ENCODE measurements around the gene BAAT.
"Not testable (repeated sequence)": the region's sequence is repeated elsewhere in the genome, so short reads cannot be mapped to it uniquely, and the experiment has no call there.

BAAT gene

DNA sequence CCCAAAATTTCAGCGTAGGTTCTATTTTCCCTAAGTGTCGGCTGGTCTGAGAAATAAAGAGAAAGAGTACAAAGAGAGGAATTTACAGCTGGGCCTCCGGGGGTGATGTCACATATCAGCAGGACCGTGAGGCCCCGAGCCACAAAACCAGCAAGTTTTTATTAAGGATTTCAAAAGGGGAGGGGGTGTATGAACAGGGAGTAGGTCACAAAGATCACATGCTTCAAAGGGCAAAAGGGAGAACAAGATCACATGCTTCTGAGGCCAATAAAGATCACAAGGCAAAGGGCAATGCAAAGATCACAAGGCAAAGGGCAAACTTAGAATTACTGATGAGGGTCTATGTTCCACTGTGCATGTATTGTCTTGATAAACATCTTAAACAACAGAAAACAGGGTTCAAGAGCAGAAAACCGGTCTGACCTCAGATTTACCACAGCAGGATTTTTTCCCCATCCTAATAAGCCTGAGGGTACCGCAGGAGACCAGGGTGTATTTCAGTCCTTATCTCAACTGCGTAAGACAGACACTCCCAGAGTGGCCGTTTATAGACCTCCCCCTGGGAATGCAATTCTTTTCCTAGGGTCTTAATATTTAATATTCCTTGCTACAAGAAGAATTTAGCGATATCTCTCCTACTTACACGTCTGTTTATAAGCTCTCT, at the start of gene BAAT:
TSS of gene BAAT (minus strand) at position 134 of the 664 bp plus-strand sequence. CDS start 13,602 bp downstream, outside the sequence.
- DNase-seq, result not testable (repeated sequence)

DNA sequence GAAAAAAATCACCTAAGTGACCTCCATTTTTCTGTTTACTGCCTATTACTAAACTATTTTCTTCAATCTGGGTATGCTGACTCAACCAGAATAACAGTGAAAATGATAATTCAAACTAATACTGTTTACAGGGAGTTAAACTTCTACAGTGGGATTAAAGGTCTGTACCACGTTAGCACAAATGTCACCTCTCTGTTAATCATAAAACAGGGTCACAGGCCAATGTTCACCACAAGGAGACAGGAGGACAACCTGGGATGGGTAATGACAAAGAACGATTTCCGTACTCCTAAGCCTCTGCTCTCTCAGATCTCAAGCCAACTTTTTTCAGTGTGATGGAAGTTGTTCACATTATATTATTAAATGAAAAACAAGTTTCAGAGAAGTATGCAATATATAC, 48.4 kb upstream of the BAAT start:
- no peak for DNase-seq

DNA sequence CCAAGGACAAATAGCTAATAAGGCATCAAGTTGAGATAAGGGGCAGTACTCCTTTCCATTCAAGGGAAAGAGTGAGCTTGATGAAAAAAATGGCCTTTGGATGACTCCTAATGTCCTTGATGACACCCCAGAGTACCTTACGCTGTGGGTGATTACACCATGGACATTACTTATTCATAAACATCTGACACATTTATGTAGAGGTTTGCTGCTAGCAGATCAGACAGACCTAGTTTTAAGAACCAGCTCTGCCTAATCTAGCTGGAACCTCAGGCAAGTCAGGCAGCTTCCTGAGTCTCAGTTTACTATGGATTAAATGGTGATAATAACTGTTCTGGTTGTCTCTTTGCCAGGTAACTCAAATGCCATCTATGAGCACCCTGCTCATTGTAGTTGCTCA, 47.9 kb upstream of the BAAT start:
- DNase-seq, result no peak

DNA sequence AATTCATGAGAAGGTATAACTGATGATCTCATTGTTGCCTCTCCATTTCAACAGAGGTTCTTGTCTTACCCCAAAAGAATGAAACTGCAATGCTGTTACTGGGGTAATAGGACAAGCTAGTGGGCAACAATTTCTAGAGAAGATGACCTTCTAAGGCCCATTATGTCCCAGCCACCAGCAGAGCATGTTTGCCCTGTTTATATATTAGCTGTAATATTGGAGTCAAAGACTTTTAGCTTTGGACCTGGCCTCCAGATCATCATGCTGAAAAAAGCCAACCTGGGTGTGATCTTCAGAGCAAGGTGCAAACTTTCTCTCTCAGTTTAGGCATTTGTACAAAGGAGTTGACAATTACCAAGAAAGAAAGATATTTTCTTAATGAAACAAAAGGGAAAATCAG, 47.4 kb upstream of the BAAT start:
- no peak for DNase-seq

DNA sequence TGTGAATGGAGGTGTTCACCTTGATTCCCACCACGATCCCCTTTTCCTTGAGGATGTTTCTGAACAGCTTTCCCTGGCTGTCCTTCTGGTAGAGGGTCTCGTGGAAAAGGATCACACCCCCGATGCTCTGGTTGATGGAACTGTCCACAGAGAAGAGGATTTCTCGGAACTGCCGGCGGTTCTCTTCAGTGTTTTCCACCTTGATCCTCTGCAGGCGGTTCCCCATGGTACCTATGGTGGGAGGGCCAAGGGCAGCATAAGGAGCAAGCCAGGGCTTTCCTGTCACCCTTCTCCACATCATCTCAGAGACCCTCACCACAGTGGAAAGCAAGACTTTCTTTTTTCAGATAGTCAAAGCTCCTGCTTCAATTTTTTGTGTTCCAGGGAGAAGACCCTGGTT, 44.9 kb upstream of the BAAT start:
- DNase-seq, result no peak

DNA sequence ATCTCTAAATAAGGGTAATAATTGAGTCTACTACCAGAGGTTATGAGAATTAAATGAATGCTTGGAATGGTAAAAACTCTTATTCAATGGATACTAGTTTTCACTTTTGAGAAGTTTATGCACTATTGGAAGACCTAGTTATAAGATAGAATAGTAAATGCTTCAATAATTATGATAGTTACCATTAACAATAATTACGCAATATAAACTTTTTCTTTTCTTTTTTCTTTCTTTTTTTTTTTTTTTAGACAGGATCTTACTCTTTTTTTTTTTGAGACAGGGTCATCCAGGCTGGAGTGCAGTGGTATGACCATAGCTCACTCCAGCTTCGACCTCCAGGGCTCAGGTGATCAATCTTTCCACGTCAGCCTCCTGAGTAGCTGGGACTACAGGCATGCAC, 44.1 kb upstream of the BAAT start:
- no peak for DNase-seq

DNA sequence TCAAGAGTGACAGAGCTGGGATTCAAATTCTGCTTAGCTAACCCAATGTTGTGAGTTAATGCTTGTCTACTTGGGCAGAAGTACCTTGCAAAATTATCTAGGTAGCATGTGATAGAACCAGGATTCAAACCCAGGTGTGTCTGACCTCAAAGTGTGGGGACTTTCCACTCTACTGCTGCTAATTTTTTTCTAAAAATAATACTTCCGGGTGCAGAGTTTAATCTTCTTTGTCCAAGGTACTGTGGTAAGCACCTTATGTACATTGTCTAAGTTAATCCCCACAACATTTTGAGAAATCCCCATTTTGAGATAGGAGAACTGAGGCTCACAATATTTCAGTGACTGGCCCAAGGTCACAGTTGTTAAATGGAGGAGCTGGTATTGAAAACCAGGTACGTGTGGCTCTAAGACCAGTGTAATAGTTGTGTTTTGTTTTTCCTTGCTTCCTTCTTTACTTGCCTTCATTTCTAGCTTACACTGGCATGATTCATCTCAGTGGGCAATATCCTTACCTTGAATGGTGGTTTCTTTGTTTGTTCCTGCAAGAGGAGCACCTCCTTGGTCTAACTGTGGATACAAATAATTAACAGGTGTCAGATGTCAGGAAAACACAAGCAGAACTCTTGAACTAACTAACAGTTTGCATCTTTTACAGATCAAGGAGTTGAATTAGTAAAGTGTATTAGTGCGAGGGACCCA, 43.3 kb upstream of the BAAT start:
- DNase-seq, result no peak

DNA sequence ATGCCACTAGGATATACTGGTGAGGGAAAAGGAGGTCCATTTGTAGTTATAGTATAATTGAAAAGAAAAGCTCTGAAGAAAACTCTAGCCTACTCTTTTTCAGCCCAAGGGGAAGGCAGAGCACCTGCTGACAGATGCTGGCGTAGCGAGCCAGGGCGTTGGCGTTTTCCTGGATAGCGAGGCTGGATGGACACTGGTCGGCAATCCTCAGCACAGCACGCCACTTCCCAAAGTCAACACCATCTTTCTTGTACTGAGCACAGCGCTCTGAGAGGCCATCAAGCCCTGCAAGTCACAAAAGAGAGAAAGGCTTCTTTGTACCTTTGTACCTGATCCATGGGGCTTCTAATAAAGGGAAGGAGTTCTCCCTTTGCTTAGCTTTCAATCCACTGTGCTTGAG, 42.6 kb upstream of the BAAT start:
- no peak for DNase-seq

DNA sequence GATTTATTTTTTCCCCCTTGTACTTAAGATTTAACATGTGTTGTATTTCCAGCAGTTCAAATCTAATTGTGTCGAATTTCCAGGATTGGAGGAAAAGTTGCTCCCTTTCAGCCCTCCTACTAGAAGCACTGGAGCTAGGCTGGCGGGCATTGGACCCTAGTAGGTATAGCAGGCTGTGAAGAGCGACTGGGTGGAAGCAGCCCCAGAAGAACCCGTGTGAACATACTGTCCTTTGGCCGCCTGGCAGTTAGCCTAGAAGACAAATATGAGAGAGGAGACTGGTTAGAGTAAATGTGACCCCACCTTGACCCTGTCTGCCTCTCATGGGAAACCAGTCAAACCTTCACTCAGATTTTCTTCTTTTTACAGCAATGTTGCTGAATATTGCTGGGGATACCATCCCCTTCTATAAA, 36.9 kb upstream of the BAAT start:
- no peak for DNase-seq

DNA sequence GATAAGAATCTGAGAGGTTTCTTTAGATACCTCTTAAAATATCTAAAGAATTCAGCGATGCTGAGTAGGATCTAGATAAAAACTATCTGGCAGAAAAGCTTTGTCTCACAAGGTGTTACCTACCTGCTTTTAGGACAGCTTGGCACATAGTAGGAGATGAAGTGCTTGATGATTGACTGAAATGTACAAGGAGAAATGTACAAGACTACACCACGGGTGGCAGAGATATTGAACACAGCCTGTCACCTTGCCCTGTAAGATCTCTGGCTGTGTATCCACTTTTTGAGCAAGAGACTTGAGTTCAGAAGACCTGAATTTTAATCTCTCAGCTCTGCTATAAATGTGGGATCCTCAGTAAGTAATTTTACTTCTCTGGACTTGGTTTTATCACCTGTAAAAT, 35.1 kb upstream of the BAAT start:
- DNase-seq, result no peak

DNA sequence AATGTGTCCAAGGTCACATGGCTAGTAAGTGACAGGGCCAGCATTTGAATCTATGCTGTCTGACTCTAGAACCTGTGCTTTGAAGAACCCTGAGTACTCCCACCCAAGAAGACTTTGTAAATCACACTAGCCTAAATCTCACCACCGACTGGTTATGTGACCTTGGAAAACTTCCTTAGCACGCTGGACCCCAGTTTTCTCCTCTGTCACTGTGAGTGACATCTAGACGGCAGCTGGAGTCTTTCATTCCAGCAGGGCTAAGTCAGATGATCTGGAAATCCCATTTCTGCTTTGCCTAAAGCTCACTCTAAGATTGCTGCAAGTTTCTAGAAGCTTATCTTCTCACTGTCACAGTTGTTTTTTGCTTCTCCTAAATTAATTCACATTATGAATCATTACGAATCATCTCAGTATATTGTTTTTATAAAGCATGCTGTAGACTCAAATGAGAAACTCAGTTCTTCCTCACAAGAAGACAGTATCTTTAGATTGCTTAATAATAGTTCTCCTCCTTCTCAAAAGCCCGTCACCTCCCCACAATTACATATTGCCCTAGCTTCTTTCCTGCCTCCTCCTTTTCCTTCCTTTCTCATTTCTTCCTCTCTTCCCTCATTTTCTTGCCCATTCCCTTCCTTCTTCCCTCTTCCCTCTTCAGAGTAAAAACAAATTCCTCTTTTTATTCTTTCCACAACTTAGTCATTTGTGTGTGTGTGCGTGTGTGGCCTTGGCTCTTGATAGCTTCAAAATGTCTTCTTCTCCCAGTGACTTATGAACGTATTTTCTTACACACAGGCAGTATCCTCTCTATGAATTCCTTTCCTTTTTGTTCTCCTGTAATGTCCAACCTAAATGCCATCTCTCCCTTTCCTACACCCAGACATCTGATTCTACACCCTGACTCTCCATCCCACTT, 34.0 kb upstream of the BAAT start:
- DNase-seq, result peak; percentile 32

DNA sequence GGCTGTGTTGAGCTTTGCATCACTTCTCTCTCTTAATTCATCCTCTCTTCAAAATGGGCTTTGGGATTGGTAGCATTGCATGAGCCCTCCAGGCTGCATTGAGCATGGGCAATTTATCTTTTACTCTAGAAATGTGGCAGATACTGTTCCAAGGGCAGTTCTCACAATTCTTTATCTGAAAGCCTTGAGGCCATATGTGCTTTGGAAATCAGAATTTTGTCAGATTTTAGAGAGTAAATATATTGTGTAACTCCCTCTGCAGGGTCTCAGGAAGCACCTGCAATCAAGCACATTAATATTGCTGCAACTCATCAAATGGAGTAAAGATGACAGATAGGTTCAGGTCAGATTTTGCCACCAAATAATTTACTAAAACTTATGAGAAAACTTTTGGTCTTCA, 33.2 kb upstream of the BAAT start:
- DNase-seq, result no peak

DNA sequence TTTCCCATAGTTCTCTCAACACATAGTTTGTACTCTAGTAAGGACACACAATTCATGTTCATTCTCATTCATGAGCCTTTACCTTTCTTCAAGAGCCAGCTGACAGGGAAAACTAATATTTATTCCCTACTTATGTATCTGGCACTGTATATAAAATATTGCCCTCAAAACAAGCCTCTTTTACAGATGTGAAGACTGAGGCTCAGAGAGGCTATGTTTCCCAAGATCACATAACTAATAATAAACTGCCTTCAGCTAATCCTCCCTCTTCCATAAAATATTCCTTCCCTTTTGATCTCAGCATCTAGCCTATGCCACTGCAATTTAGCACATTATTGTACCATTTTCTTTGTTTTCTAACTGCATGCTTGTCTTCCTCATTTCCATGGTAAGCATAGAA, 32.6 kb upstream of the BAAT start:
- no peak for DNase-seq

DNA sequence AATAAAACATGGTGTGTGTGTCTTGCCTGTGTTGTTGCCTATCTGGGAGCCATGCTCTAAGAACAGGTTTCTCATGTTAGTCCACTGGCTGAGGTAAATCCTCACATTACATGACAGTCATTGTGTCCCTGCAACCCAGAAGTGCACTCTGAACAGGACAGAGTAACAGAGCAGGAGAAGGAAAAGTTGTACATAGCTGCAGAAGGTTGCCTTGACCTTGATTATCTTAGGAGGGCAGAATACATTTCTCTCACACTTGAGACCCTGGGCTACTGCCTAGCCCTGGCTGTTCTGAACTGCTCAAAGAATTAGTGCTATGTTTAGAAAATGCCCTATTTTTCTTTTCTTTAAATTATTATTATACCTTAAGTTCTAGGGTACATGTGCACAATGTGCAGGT, 30.8 kb upstream of the BAAT start:
- no peak for DNase-seq

DNA sequence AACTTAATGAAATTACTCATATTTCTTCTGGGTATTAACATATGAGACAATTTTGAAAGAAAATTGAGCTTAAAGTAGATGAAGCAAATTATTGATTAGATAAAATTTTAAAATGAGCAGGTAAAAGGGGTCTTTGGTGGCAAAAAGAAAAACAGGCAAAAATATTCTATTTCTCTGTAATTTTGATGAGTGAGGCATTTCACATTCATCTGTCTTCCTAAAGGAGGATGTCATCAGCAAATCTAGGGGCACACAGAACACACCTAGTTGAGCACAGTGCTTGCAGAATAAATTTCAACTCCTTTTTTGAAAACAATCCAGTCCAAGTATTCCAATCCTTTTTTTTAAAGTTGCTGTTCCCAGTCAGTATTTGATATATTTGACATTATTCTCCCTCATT, 30.0 kb upstream of the BAAT start:
- DNase-seq, result no peak

DNA sequence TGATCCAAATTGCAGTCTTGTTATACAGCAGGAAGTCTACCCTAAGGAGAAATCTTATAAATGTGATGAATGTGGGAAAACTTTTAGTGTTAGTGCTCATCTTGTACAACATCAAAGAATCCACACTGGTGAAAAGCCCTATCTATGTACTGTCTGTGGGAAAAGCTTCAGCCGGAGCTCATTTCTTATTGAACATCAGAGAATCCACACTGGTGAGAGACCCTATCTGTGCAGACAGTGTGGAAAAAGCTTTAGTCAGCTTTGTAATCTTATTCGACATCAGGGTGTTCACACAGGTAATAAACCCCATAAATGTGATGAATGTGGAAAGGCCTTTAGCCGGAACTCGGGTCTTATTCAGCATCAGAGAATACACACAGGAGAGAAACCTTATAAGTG, 24.3 kb upstream of the BAAT start:
- peak; percentile 16 for DNase-seq

DNA sequence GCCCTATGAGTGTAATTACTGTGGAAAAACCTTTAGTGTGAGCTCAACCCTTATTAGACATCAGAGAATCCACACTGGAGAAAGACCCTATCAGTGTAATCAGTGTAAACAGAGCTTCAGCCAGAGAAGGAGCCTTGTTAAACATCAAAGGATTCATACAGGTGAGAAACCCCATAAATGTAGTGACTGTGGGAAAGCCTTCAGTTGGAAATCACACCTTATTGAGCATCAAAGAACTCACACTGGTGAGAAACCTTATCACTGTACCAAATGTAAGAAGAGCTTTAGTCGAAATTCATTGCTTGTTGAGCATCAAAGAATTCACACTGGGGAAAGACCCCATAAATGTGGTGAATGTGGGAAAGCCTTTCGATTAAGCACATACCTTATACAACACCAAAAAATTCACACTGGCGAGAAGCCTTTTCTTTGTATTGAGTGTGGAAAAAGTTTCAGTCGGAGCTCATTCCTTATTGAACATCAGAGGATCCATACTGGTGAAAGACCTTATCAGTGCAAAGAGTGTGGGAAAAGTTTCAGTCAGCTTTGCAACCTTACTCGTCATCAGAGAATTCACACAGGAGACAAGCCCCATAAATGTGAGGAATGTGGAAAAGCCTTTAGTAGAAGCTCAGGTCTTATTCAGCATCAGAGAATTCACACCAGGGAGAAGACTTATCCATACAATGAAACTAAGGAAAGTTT, 23.7 kb upstream of the BAAT start:
- no peak for DNase-seq

DNA sequence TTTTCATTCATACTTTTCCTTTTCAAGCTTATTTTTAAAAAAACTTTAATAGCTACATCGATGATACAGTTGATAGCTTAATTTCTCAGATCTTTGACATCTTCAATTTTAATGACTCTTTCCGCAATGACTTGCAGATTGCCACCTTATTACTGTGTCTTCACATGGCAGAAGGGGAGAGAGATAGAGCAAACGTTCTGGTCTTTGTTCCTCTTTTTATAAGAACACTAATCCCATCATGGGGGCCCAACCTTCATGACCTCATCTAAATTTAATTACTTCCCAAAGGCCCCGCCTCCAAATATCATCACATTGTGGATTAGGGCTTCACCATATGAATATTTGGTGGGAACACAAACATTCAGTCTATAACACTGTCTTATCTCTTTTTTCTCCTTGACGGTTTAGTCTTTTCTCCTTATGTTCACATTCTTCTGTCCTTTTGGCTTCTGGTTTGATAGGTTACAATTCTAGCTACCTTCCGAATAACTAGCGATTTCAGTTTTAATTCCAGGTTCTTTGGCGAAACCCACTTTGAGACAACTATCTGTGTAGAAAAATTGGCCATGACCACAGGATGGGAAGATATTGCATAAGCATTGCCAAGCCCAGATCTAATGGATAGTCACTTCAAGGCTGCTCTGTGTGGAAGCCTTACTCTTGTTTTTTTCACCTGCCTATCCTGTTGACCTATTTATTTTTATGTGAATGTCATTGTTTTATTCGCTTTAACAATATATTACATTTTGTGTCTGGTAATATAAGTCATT, 18.9 kb upstream of the BAAT start:
- DNase-seq, result no peak

DNA sequence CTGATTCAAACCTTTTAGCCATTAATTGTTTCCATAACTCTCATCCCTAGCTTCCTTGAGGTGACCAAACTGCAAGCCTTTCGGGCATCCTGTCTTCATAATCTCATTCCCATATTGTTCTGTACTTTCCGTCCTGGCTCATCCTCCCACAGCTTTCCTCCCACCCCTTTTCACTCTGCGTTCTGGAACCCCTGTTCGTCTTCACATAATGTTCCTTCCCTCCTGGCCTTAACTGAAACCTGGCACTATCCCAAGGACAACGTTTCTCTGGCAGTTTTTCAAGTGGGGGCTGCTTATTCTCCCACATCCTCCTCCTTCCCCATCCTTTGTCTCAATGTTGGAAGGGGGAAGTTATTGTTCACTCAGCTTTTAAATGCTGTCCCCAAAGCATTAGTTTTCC, 15.3 kb upstream of the BAAT start:
- peak; percentile 5 for DNase-seq

DNA sequence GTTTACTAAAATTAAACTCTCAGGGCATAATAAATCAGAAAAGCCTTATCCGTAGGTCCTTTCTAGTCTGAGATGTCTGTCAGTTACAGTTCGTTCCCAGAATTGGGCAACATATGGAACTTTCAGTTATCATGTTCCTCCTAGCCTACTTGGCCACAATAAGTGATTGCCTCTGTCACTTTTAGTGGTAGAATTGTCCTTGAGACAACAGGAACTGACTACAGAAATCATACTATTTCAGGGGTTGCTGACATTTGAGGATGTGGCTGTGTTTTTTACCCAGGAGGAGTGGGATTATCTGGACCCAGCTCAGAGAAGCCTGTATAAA, 14.8 kb upstream of the BAAT start:
- DNase-seq, result no peak

DNA sequence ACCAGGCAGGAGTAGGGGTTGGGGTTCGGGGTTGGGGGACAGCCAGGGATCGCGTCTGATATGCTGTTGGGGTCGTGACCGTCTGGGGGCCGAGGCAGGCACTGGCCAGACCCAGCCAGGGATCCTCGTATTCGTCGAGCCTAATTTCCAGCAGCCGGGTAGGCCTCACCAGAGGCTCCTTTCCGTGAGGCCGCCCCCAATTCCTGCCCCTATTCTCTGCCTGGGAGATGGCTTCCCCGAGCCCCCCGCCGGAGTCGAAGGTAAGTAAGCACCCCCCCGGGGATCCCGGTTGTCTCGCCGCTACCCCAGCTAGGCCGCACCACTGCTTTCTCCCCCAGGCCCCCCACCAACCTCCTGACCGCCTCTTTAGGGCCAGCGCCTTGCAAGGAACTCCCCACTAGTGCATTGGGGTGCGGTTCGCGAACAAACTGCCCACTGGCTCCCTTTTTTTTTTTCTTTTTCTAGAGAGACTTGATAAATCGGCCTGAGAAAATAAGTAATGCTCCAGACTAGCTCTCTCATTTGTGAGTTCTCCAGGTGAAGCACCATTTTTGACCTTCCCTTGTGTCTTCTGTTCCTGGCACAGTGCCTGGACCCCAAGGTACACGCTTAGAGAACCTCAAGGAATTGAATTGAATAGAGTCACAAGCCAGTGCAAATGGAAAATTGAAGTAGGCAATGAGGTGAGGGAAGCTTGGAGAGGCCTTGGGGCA, 14.3 kb upstream of the BAAT start:
- DNase-seq, result peak; percentile 3

Measured in fibroblast of upper back skin (primary cell).